GM19438 (cell line): ENCODE measurements around the gene WNT4.

Experiments used
- ATAC-seq: cut with Tn5 transposase; IDR thresholded peaks from one replicate; pipeline ENCODE4 v1.9.1; 2021; ENCODE audit warnings: low read depth; ENCODE audit not compliant: unreplicated experiment

The WNT4 gene

GRCh38 chr1:22132517-22133235 lies 10.2 kb downstream of the WNT4 start:
- ATAC-seq: no peak

- no peak for ATAC-seq
Observed at GRCh38 chr1:22131875-22132486, 10.9 kb downstream of the WNT4 start.

- ATAC-seq: no peak
Observed at GRCh38 chr1:22131062-22131461, 11.8 kb downstream of the WNT4 start.

- no peak for ATAC-seq
Observed at GRCh38 chr1:22129501-22130117, 13.3 kb downstream of the WNT4 start.

GRCh38 chr1:22128392-22128791 lies 14.5 kb downstream of the WNT4 start:
- no peak for ATAC-seq

GRCh38 chr1:22127731-22128130 lies 15.2 kb downstream of the WNT4 start:
- ATAC-seq: no peak

- ATAC-seq: no peak
Observed at GRCh38 chr1:22127248-22127647, 15.6 kb downstream of the WNT4 start.

GRCh38 chr1:22126531-22126930 lies 16.4 kb downstream of the WNT4 start:
- no peak for ATAC-seq

- no peak for ATAC-seq
Observed at GRCh38 chr1:22124592-22125229, 18.2 kb downstream of the WNT4 start.

- ATAC-seq: no peak
Observed at GRCh38 chr1:22123901-22124404, 18.9 kb downstream of the WNT4 start.

GRCh38 chr1:22123071-22123390 lies 19.9 kb downstream of the WNT4 start:
- no peak for ATAC-seq

- ATAC-seq: no peak
Observed at GRCh38 chr1:22122273-22123070, 20.4 kb downstream of the WNT4 start.

- ATAC-seq: no peak
Observed at GRCh38 chr1:22121421-22121911, 21.4 kb downstream of the WNT4 start.

GRCh38 chr1:22120469-22120790 lies 22.5 kb downstream of the WNT4 start:
- no peak for ATAC-seq

GRCh38 chr1:22119626-22120468 lies 23.1 kb downstream of the WNT4 start:
- ATAC-seq: no peak

GRCh38 chr1:22118291-22118992 lies 24.5 kb downstream of the WNT4 start:
- ATAC-seq: no peak

- ATAC-seq: no peak
Observed at GRCh38 chr1:22117851-22118250, 25.0 kb downstream of the WNT4 start.

- ATAC-seq: no peak
Observed at GRCh38 chr1:22117238-22117637, 25.7 kb downstream of the WNT4 start.

GRCh38 chr1:22115286-22115685 lies 27.6 kb downstream of the WNT4 start:
- no peak for ATAC-seq
